Mucosa of descending colon (tissue), 3 donors: ENCODE measurements around the gene TH. TPM values are rescaled to one million over a fixed set of nuclear protein-coding genes. Genes with fewer than 3 reads are reported as not detected.
A peak's percentile ranks its signal among the peaks of the same experiment; 100 is the strongest.

Experiments
- ATAC-seq: fragments of 200-7000 bp; cut with Tn5 transposase; one replicate; pipeline ENCODE4 v1.9.1; 2020; ENCODE audit warnings: mild to moderate bottlenecking, moderate library complexity
- DNase-seq, 3 donors: peaks; one replicate each; pipeline ENCODE4 v3.0.0-alpha.2; 2020
- H3K36me3 ChIP-seq: fragments of 200-600 bp; one replicate; pipeline ENCODE4 v1.8.0; 2021; ENCODE audit warnings: low read depth, mild to moderate bottlenecking
- H3K4me1 ChIP-seq: fragments of 200-600 bp; one replicate; pipeline ENCODE4 v1.8.0; 2021; ENCODE audit warnings: low read depth, mild to moderate bottlenecking
- H3K4me3 ChIP-seq: fragments of 200-600 bp; one replicate; pipeline ENCODE4 v1.8.0; 2021; ENCODE audit warnings: mild to moderate bottlenecking
- H3K9me3 ChIP-seq: fragments of 200-600 bp; one replicate; pipeline ENCODE4 v1.8.0; 2021; ENCODE audit warnings: mild to moderate bottlenecking
- intact Hi-C, 2 donors: fragments of 100-400 bp; cut with DNase I in 1 of 2; cut with micrococcal nuclease in 1 of 2; formaldehyde crosslinking; loops; one replicate each; pipeline versions ENCODE4 v1.11.0 to v1.11.1; 2022; cut with DNase I, micrococcal nuclease
- total RNA-seq, 3 donors: library from RNA; stranded (reverse); fragmentation: NEBNext Ultra II Directional in 2 of 3; extraction: Animal tissue kit (Norgen Biotek cat#: 25700) in 2 of 3; gene quantifications; one replicate each; pipeline versions ENCODE4 v1.2.1 to v1.2.4, GENCODE V29; 2021 to 2023
- TF ChIP-seq, protein P1 (sequence below): fragments of 200-600 bp; IDR thresholded peaks from one replicate; pipeline ENCODE4 v1.8.0; 2022; ENCODE audit warnings: antibody characterized with exemption, mild to moderate bottlenecking
- donor health status: DM: no; HTN: no; CAD: no; lungs with moderate emphysema.
- donor health status: DM: no; HTN: no; CAD: no.
- donor health status: DM: no; HTN: yes; CAD: no.

Gene TH
- total RNA-seq, 3 donors from 2014 or later: 0.17 TPM; not detected in 2

DNA sequence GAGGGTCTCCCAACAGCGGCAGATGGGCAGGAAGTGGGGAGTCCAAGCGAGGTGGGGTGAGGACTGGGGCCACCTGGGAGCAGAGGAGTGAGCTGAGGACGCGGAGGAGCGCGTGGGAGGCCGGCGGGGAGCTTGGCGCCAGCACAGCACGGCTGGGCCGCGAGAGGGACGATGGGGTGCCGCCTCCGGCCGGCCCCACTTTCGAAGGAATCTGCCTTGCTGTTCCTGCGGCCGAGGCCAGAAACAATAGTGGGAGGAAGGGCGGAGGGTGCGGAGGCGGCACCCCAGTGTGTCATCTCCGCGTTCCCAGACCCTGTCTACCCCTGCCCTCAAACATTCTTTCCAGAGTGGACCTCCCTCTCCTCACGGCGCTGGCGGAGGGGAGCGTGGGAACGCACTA lies 16.1 kb downstream of the TH start:
- ATAC-seq (no peak), DNase-seq (no peak)
- TF ChIP-seq, protein P1, sequence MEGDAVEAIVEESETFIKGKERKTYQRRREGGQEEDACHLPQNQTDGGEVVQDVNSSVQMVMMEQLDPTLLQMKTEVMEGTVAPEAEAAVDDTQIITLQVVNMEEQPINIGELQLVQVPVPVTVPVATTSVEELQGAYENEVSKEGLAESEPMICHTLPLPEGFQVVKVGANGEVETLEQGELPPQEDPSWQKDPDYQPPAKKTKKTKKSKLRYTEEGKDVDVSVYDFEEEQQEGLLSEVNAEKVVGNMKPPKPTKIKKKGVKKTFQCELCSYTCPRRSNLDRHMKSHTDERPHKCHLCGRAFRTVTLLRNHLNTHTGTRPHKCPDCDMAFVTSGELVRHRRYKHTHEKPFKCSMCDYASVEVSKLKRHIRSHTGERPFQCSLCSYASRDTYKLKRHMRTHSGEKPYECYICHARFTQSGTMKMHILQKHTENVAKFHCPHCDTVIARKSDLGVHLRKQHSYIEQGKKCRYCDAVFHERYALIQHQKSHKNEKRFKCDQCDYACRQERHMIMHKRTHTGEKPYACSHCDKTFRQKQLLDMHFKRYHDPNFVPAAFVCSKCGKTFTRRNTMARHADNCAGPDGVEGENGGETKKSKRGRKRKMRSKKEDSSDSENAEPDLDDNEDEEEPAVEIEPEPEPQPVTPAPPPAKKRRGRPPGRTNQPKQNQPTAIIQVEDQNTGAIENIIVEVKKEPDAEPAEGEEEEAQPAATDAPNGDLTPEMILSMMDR: no peak
- Histone ChIP-seq H3K4me3 (no peak overlapping the region), H3K4me1 (peaks cover 5% of the 10 kb centered on the region), H3K36me3 (no peaks in the 10 kb centered on the region), H3K9me3 (no peaks in the 10 kb centered on the region)
- intact Hi-C loops: no loop called here

DNA sequence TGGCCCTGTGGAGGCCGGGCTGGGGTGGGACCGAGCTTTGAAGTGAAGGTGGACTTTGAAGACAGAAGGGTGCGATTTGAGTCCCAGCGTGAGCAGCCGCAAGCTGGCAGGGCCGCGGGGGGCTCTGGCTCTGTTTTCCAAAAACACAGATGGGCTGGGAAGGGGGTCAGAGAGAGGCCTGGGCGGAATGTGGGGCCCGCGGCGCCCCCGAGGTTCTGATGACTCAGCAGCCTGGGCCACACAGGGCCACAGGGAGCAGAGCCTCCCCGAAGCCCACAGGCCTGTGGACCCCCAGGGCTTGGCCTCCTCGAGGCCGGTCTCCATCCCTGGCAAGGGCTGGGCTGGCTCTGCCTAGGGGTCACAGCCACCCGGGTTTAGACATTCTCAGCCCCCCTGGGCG lies 16.7 kb downstream of the TH start:
- DNase-seq: no peak
- no peak overlapping the region for H3K4me3 ChIP-seq
- ATAC-seq: no peak
- H3K4me1 ChIP-seq: peaks cover 5% of the 10 kb centered on the region
- H3K36me3 ChIP-seq: no peaks in the 10 kb centered on the region
- H3K9me3 ChIP-seq: no peaks in the 10 kb centered on the region
- TF ChIP-seq, protein P1: no peak
- intact Hi-C loops: no loop called here

DNA sequence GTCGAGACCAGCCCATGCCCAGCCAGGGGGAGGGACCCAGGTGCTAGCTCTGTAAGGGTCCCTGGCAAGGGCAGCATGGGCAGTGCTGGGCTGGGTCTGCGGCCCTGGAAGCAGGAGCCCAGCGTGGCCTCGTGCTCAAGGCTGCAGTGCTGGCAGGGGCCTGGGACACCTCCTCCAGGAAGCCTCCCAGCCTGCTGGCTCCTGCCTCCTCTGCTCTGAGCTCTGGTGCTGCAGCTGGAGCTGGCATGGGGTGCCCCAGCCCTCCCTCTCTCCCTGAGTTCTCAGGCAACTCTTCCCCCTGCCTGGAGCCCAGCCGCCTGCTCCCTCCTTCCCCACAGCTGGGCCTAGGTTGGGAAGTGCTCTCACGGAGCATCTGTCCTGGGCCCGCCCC lies 17.4 kb downstream of the TH start:
- Histone ChIP-seq H3K9me3 (no peaks in the 10 kb centered on the region), H3K4me3 (no peak overlapping the region), H3K36me3 (no peaks in the 10 kb centered on the region), H3K4me1 (peaks cover 5% of the 10 kb centered on the region)
- ATAC-seq (no peak), DNase-seq (no peak)
- intact Hi-C loops: no loop called here
- TF ChIP-seq, protein P1: no peak

DNA sequence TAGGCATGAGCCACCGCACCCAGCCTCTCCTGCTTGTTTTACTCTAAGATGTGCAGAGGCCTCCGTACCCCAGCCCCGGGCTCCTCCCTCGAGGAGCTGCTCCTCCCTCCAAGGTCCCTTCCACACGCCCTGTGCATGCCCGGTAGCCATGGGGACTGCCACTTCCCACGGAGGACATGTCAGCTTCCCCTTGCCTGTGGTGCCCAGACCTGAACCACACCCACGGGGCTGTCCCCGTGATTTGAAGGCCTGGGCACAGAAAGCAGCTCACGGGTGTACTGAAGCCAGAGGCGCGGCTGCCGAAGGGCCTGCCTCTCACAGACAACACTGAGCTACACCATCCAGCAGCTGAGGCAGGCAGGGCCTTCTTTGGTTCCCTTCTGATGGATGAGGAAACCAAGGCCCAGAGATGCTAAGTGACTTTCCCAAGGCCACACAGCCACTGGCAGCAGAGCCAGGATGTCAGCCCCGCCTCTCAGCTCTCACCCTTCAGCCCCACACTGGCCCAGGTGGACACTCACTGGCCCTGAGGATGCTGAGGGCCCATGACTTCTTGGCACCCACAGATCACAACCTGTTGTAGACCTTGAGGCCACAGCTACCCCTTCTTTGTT lies 17.9 kb downstream of the TH start:
- DNase-seq (no peak), ATAC-seq (no peak)
- H3K4me1 ChIP-seq: peaks cover 5% of the 10 kb centered on the region
- H3K36me3 ChIP-seq: no peaks in the 10 kb centered on the region
- no peaks in the 10 kb centered on the region for H3K9me3 ChIP-seq
- intact Hi-C loops: no loop called here
- no peak overlapping the region for H3K4me3 ChIP-seq
- TF ChIP-seq, protein P1: no peak

DNA sequence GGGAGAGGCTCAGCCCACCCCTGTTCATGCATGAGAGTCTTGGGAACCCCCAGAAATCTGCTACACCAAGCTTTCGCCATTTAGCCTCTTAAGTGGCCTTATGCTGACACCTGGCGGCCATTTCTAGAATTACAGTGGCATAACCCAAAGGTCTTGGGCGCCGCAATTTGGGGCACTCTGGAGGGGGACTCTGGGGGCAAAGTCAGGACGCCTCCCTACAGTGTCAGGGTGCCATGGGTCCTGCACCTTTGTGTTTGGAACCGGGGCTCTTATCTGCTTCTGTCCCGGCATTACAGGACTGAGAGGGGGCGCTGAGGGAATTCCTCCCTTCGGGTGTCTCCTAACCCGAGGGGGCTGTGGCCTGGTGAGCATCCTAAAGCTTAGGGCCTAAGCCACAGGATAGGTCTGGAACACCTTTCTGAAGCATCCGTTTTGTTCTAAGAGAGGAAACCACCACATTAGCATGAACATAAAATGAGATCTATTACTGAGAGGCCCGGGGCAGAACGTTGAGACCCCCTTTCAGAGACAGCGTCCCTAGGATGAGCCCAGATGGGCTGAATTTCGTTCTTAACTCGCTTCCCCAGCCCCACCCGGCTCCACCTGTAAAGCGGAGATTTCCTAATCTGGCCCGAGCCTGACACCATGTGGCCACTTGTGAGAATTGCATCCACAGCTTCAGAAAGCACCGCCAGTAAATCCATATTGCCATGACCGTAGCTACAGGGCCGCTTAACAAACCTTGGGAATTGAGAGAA lies 19.9 kb downstream of the TH start:
- Histone ChIP-seq H3K9me3 (no peaks in the 10 kb centered on the region), H3K4me3 (no peak overlapping the region), H3K4me1 (peaks cover 5% of the 10 kb centered on the region), H3K36me3 (no peaks in the 10 kb centered on the region)
- DNase-seq (peak; percentile 69 to 84 (median 82)), ATAC-seq (peak; percentile 85)
- intact Hi-C loops: no loop called here
- TF ChIP-seq, protein P1: peak; percentile 69
